IPS-18a (cell line): ENCODE results near the gene SEPTIN5.

Source experiments
- H3K27ac ChIP-seq: one replicate; pipeline ENCODE4 v1.5.1; 2013; ENCODE audit warnings: low read length
- H3K27me3 ChIP-seq: one replicate; pipeline ENCODE4 v1.6.1; 2013; ENCODE audit warnings: mild to moderate bottlenecking, low read length; ENCODE audit not compliant: control insufficient read depth, insufficient read depth
- H3K36me3 ChIP-seq: one replicate; pipeline ENCODE4 v1.6.1; 2013; ENCODE audit warnings: low read depth, low read length; ENCODE audit not compliant: control insufficient read depth
- H3K4me1 ChIP-seq: one replicate; pipeline ENCODE4 v1.6.1; 2013; ENCODE audit warnings: low read depth, low read length; ENCODE audit not compliant: control insufficient read depth
- H3K4me3 ChIP-seq: one replicate; pipeline ENCODE4 v1.5.1; 2013; ENCODE audit warnings: low read length
- H3K9ac ChIP-seq: one replicate; pipeline ENCODE4 v1.6.1; 2013; ENCODE audit warnings: mild to moderate bottlenecking, low read length, moderate library complexity
- H3K9me3 ChIP-seq: one replicate; pipeline ENCODE4 v1.6.1; 2013; ENCODE audit warnings: low read depth, low read length; ENCODE audit not compliant: control insufficient read depth

SEPTIN5 gene

DNA sequence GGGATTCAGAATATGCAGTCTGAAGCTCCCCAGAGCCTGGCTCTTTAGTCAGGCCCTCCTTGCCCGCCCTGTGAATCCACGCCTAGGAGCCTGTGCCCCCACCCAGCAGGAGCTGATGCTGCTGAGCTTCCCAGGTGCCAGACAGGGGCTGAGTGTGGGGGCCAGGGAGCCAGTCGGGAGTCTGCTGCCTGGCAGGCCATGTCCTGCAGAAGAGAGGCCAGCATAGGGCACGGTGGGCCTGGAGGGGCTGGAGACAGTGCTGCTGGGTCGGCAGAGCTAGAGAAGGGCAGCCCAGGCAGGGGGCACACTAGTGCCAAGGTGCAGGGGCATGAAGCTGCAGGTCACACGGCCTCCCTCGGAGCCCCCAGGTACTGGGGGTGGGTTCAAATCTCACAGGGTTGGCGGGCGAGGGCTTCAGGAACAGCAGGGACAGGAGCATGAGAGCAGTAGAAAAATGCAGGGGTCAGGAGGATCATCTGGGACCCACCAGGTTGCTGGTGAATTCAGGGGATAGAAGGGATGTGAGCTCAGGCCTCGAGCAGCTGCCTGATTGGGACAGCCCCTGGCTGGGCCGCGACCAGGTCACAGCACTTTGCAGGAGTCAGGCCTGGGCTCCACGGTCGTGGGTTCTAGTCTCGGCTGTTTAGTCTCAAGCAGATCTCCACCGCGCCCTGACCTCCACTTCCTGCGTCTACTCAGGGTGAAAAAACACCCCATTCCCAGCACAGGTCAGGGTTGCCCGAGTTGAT lies 4.1 kb upstream of the SEPTIN5 start:
- peaks cover 5% of the 10 kb centered on the region for H3K4me1 ChIP-seq
- no peak overlapping the region for H3K27ac ChIP-seq
- no peaks in the 10 kb centered on the region for H3K36me3 ChIP-seq
- H3K27me3 ChIP-seq: peaks cover 29% of the 10 kb centered on the region
- no peak overlapping the region for H3K4me3 ChIP-seq
- no peak overlapping the region for H3K9ac ChIP-seq
- H3K9me3 ChIP-seq: no peaks in the 10 kb centered on the region

- Histone ChIP-seq H3K36me3 (no peaks in the 10 kb centered on the region), H3K4me1 (peaks cover 2% of the 10 kb centered on the region), H3K27ac (no peak overlapping the region), H3K9ac (no peak overlapping the region), H3K9me3 (no peaks in the 10 kb centered on the region), H3K4me3 (no peak overlapping the region), H3K27me3 (peaks cover 34% of the 10 kb centered on the region)
Observed at GRCh38 chr22:19710769-19711106, 3.6 kb upstream of the SEPTIN5 start.

GRCh38 chr22:19713245-19713644 lies 1.1 kb upstream of the SEPTIN5 start:
- Histone ChIP-seq H3K27me3 (peaks cover 56% of the 10 kb centered on the region), H3K4me1 (no peaks in the 10 kb centered on the region), H3K4me3 (no peak overlapping the region), H3K36me3 (no peaks in the 10 kb centered on the region), H3K27ac (no peak overlapping the region), H3K9ac (no peak overlapping the region), H3K9me3 (no peaks in the 10 kb centered on the region)

GRCh38 chr22:19713650-19714311 lies 522 bp upstream of the SEPTIN5 start:
- Histone ChIP-seq H3K9ac (no peak overlapping the region), H3K27me3 (peaks cover 62% of the 10 kb centered on the region), H3K4me1 (no peaks in the 10 kb centered on the region), H3K4me3 (peak overlapping the region; percentile 40), H3K9me3 (no peaks in the 10 kb centered on the region), H3K36me3 (no peaks in the 10 kb centered on the region), H3K27ac (no peak overlapping the region)

DNA sequence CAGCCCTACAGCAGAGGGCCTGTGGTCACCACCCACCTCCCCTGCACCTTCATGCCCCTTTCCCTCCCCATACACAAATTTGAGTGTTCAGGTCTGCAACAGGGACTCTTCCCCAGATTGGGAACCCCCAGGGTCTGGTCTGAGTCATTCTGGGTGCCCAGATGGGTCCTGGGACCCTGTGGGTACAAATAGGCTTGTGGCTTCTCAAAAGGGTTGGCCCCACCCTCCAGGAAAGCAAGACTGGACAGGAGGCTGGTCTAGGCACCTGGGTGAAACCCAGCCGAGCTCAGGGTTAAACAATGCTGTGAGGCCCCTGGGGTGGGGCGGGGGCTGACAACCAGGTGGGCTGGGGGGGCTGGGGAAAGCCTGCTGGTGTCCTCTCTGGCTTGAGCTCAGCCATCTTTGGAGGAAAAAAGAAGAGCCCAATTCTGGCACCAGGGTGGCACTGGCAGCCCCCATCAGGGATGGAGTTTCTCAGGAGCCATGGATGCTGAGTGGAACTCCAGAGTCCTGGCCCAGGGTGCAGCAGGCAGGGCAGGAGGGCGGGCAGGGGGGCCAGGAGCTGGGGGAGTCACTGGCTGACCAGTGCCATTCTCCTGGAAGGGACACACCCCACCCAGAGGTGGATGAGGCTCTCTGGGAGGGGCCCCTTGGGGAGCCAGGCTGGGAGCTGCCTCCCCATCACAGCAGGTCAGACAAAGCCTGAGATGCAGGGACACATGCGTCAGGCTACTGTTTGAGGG lies 1.1 kb downstream of the SEPTIN5 start:
- Histone ChIP-seq H3K9ac (no peak overlapping the region), H3K9me3 (no peaks in the 10 kb centered on the region), H3K4me1 (no peaks in the 10 kb centered on the region), H3K27me3 (peaks cover 77% of the 10 kb centered on the region), H3K36me3 (no peaks in the 10 kb centered on the region), H3K4me3 (peak overlapping the region; percentile 27), H3K27ac (no peak overlapping the region)

GRCh38 chr22:19716041-19716828 lies 1.9 kb downstream of the SEPTIN5 start:
- Histone ChIP-seq H3K4me1 (peaks cover under 1% of the 10 kb centered on the region), H3K36me3 (no peaks in the 10 kb centered on the region), H3K27me3 (peaks cover 86% of the 10 kb centered on the region), H3K4me3 (no peak overlapping the region), H3K9me3 (no peaks in the 10 kb centered on the region), H3K9ac (no peak overlapping the region), H3K27ac (no peak overlapping the region)

DNA sequence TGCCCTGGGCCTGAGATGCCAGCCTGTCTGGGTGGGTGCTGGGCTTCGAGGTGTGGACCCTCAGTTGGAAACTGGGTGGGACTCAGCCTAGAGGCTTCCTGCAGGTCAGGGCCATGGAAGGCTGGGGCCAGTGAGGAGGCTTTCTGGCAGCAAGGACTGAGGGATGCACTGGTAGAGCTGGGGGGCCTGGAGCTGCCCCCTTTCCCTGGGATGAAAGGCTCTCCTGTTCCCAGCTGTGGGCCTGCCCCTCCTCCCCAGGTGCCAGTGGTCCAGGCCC lies 2.5 kb downstream of the SEPTIN5 start:
- Histone ChIP-seq H3K9me3 (no peaks in the 10 kb centered on the region), H3K4me1 (peaks cover 5% of the 10 kb centered on the region), H3K9ac (no peak overlapping the region), H3K27ac (no peak overlapping the region), H3K27me3 (peaks cover 91% of the 10 kb centered on the region), H3K4me3 (no peak overlapping the region), H3K36me3 (no peaks in the 10 kb centered on the region)

DNA sequence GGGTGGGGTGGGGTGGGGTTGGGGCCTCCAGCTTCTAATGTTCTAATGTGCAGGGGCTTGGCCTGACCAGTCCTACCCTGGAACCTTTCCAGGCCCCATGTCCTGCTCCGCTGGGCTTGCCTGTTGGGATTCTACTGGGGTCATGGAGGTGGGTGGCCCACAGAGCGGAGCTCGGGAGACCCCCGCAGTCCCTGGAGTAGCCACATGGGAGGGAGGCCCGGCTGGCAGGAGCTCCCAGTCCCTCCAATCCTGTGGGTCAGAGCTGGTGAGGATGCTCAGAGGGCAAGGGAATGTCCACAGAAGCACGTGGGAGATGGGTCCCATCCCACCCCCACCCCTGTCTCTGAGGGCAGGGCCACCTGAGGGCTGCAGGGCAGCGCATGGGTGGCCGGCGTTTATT lies 2.9 kb downstream of the SEPTIN5 start:
- H3K27me3 ChIP-seq: peaks cover 91% of the 10 kb centered on the region
- no peak overlapping the region for H3K27ac ChIP-seq
- H3K9me3 ChIP-seq: no peaks in the 10 kb centered on the region
- H3K9ac ChIP-seq: no peak overlapping the region
- peaks cover 5% of the 10 kb centered on the region for H3K4me1 ChIP-seq
- H3K36me3 ChIP-seq: no peaks in the 10 kb centered on the region
- no peak overlapping the region for H3K4me3 ChIP-seq

DNA sequence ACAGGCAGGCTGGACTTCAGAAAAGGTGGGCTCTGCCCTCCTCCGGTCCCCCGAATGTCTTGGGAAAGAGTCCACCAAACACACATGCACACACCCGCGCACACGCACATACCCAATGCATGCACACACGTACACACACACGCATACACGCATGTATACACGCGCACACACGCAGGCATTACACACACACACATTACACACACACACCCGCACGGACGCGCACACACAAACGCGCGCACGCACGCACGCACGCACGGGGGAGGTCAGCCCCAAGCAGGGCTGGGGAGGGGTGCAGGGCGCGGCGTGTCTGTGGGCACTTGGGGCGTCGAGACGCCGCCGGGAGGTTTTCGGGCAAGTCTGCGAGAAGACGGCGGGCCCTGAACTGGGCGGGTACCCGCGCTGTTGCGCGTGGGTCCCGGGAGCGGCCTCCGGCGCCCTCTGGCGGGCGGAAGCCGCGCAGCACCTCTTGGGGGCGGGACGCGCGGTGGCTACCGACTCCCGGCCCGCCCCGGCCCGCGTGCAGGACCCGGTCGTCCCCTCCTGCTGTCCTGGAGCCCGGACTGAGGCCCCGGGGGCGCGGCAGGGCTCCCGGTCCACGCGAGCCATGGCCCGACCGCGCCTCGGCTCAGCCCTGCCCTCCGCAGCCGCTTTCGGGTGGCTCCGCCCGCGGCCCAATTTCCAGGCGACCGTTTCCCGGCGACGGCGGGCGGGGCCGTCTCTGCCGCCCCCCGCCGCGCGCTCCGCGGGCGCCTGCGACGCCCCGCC lies 3.6 kb downstream of the SEPTIN5 start:
- H3K4me1 ChIP-seq: peaks cover 12% of the 10 kb centered on the region
- no peaks in the 10 kb centered on the region for H3K36me3 ChIP-seq
- peaks cover 92% of the 10 kb centered on the region for H3K27me3 ChIP-seq
- H3K27ac ChIP-seq: no peak overlapping the region
- H3K9ac ChIP-seq: no peak overlapping the region
- H3K4me3 ChIP-seq: peak overlapping the region; percentile 39
- no peaks in the 10 kb centered on the region for H3K9me3 ChIP-seq

DNA sequence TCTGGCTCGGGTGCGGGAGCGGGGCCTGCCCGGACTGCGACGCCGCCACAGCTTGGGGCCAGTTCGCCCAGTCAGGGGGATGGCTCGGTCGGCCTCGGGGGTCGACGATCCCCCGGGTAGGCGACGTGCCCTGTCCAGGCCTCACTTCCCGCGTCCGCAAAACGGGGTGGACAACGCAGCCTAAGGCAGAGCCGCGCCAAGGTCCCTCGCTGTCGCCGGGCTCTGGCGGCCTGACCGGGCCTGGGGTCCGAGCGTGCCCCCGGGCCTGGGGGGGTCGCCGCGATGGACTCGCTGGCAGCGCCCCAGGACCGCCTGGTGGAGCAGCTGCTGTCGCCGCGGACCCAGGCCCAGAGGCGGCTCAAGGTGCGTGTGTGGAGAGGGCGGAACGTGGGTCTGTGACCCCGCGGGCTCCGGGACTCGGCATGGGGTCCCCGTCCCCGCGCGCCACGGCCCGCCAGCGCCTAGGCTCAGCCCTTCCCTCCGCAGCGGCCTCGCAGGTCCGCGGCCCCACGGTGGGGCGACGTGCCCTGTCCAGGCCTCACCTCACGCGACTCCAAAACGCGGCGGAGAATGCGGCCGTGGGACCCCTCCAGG lies 4.2 kb downstream of the SEPTIN5 start:
- Histone ChIP-seq H3K36me3 (no peaks in the 10 kb centered on the region), H3K27me3 (peaks cover 92% of the 10 kb centered on the region), H3K9me3 (no peaks in the 10 kb centered on the region), H3K27ac (no peak overlapping the region), H3K4me3 (peak overlapping the region; percentile 39), H3K9ac (no peak overlapping the region), H3K4me1 (peaks cover 15% of the 10 kb centered on the region)
